Measurements from ENCODE around the gene ZCCHC4.

Gene ZCCHC4

DNA sequence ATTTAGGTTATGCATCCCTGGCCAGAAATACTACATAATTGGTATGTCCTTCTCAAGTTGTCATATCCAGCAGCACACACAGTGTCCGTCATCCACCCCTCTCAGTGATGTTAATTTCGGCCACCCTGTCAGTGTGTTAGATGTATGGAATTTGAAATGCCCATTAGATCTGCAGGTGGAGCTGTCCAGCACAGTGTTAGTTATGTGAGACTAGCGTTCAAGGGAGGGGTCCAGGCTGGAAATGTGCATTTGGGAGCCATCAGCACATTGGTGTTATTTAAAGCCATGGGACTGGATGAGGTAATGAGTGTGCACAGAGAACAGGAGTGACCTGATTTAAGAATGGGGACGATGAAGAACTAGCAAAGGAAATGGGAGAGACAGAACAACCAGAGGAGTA lies 86.9 kb downstream of the ZCCHC4 start:
- TF ChIP-seq, protein P1, sequence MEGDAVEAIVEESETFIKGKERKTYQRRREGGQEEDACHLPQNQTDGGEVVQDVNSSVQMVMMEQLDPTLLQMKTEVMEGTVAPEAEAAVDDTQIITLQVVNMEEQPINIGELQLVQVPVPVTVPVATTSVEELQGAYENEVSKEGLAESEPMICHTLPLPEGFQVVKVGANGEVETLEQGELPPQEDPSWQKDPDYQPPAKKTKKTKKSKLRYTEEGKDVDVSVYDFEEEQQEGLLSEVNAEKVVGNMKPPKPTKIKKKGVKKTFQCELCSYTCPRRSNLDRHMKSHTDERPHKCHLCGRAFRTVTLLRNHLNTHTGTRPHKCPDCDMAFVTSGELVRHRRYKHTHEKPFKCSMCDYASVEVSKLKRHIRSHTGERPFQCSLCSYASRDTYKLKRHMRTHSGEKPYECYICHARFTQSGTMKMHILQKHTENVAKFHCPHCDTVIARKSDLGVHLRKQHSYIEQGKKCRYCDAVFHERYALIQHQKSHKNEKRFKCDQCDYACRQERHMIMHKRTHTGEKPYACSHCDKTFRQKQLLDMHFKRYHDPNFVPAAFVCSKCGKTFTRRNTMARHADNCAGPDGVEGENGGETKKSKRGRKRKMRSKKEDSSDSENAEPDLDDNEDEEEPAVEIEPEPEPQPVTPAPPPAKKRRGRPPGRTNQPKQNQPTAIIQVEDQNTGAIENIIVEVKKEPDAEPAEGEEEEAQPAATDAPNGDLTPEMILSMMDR (IDR thresholded peaks at IDR 0.05; ENCODE audit: insufficient read depth, low read length) = no peak
- TF ChIP-seq, protein P2, sequence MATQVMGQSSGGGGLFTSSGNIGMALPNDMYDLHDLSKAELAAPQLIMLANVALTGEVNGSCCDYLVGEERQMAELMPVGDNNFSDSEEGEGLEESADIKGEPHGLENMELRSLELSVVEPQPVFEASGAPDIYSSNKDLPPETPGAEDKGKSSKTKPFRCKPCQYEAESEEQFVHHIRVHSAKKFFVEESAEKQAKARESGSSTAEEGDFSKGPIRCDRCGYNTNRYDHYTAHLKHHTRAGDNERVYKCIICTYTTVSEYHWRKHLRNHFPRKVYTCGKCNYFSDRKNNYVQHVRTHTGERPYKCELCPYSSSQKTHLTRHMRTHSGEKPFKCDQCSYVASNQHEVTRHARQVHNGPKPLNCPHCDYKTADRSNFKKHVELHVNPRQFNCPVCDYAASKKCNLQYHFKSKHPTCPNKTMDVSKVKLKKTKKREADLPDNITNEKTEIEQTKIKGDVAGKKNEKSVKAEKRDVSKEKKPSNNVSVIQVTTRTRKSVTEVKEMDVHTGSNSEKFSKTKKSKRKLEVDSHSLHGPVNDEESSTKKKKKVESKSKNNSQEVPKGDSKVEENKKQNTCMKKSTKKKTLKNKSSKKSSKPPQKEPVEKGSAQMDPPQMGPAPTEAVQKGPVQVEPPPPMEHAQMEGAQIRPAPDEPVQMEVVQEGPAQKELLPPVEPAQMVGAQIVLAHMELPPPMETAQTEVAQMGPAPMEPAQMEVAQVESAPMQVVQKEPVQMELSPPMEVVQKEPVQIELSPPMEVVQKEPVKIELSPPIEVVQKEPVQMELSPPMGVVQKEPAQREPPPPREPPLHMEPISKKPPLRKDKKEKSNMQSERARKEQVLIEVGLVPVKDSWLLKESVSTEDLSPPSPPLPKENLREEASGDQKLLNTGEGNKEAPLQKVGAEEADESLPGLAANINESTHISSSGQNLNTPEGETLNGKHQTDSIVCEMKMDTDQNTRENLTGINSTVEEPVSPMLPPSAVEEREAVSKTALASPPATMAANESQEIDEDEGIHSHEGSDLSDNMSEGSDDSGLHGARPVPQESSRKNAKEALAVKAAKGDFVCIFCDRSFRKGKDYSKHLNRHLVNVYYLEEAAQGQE (IDR thresholded peaks at IDR 0.05; ENCODE audit: insufficient replicate concordance, low read depth) = peak; percentile 73
- TF ChIP-seq POLR2AphosphoS5 (IDR thresholded peaks at IDR 0.05; ENCODE audit: low read depth) = no peak
- DNase-seq (ENCODE audit: low read depth in 1 of 2, low spot score in 1 of 2) = no peak
- H3K27me3 ChIP-seq (ENCODE audit: insufficient read depth, poor library complexity, severe bottlenecking) = no peaks in the 10 kb centered on the region
- no peak overlapping the region for H3K27ac ChIP-seq (replicated peaks)
- no peak overlapping the region for H3K4me3 ChIP-seq (replicated peaks; ENCODE audit: insufficient read depth, low read length)

DNA sequence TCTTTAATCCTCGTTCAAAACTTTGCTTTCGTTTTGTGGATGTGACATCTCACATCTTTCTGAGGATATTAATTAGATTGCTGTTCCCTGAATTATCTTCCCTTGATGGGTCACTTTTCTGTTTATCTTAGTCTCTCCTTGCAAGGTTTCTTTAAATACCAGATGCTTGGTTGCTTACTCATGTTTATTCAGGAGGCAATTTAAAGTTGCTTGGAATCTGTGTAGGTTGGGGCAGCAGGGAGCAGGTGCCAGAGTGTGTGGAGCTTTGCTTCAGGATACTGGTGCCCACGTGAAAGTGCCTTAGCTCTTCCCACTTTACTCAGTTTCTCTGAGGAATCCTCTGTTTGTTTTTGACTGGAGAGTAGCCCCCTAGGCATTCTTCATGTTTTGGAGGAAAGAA lies 88.5 kb downstream of the ZCCHC4 start:
- no peak for DNase-seq (ENCODE audit: low read depth in 1 of 2, low spot score in 1 of 2)
- Histone ChIP-seq H3K27me3 (ENCODE audit: insufficient read depth, poor library complexity, severe bottlenecking) (no peaks in the 10 kb centered on the region), H3K27ac (replicated peaks) (no peak overlapping the region), H3K4me3 (replicated peaks; ENCODE audit: insufficient read depth, low read length) (no peak overlapping the region)
- TF ChIP-seq SPI1 (IDR thresholded peaks at IDR 0.05; ENCODE audit: borderline replicate concordance, low read depth) = no peak
- TF ChIP-seq, protein P2 (IDR thresholded peaks at IDR 0.05; ENCODE audit: insufficient replicate concordance, low read depth) = no peak
- no peak for TF ChIP-seq GABPA (IDR thresholded peaks at IDR 0.05; ENCODE audit: low read depth)
- TF ChIP-seq, protein P1 (IDR thresholded peaks at IDR 0.05; ENCODE audit: insufficient read depth, low read length) = no peak
- no peak for TF ChIP-seq POLR2AphosphoS5 (IDR thresholded peaks at IDR 0.05; ENCODE audit: low read depth)

DNA sequence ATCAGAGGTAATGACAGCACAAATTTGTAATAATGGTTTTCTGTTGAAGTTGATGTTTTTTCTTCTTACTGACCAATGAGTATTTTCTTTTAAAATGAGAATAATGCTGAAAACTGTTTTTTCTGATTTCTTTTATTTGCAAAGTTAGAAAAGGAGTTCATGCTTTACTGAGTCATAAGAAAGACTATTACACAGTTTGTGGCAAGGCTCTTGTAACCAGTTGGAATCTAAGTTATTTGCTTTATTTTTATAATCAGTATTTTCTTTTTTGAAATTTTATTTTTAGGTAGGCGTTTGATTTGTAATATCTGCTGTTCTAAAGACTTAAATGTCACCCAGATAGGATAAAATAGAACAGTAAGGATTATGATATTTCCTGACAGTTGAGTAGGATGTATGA lies 89.9 kb downstream of the ZCCHC4 start:
- Histone ChIP-seq H3K27me3 (ENCODE audit: insufficient read depth, poor library complexity, severe bottlenecking) (no peaks in the 10 kb centered on the region), H3K4me3 (replicated peaks; ENCODE audit: insufficient read depth, low read length) (no peak overlapping the region)

More for the DNA sequence above, 89.9 kb downstream of the ZCCHC4 start:
- H3K27ac ChIP-seq (replicated peaks) = no peak overlapping the region
- no peak for TF ChIP-seq SPI1 (IDR thresholded peaks at IDR 0.05; ENCODE audit: borderline replicate concordance, low read depth)
- TF ChIP-seq, protein P1 (IDR thresholded peaks at IDR 0.05; ENCODE audit: insufficient read depth, low read length) = no peak
- no peak for TF ChIP-seq GABPA (IDR thresholded peaks at IDR 0.05; ENCODE audit: low read depth)
- TF ChIP-seq POLR2AphosphoS5 (IDR thresholded peaks at IDR 0.05; ENCODE audit: low read depth) = no peak
- TF ChIP-seq, protein P2 (IDR thresholded peaks at IDR 0.05; ENCODE audit: insufficient replicate concordance, low read depth) = no peak
- DNase-seq (ENCODE audit: low read depth in 1 of 2, low spot score in 1 of 2) = no peak

Data from HL-60 (cell line).